NCI-H526 treated with DMSO at 0.1 percent for 48 hours (cell line): Measurements from ENCODE around the gene NEDD4L.

ENCODE experiments used
- DNase-seq: peaks from one replicate; lab custom pipeline; 2025; lab: John Stamatoyannopoulos, UW

NEDD4L gene

GRCh38 chr18:58349650-58350049, 305.6 kb downstream of the NEDD4L start:
- no peak for DNase-seq

DNA sequence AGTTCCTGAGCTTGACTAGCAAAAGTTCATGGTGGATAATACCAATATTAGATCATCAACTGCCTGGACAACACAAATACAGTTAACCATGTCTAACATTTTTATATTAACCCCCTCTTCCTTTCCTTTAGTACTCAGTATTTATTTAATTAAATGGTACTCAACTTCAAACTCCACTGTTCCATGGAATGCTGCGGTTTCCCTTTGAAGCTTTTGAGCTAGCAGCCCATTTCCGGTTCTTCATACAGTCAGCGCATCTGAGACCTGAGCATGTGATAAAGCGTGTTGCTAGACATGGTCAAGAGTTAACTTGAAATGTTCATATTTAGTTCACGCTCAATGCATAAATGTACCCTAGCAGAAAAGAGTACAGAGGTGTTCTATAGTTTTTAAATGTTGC, 306.5 kb downstream of the NEDD4L start:
- DNase-seq = no peak

GRCh38 chr18:58351776-58352175, 307.8 kb downstream of the NEDD4L start:
- DNase-seq = no peak

DNA sequence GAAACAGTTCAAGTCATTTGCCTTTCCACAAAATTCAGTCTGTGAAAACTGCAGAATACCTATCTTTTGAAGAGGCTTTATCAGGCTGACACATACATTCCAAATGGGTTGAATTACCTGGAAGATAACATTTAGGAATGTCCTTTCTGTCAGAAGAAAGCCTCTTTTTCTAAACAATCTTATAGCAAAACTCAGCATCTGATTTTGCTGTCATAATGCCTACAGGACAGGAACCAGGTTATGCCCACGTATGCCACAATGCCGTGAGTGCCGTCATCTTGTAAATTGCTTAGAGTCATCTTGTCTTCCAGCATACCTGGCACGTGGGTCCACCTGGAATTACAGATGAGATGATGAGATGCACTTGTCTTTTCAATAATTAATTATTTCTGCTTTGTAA, 309.6 kb downstream of the NEDD4L start:
- no peak for DNase-seq

DNA sequence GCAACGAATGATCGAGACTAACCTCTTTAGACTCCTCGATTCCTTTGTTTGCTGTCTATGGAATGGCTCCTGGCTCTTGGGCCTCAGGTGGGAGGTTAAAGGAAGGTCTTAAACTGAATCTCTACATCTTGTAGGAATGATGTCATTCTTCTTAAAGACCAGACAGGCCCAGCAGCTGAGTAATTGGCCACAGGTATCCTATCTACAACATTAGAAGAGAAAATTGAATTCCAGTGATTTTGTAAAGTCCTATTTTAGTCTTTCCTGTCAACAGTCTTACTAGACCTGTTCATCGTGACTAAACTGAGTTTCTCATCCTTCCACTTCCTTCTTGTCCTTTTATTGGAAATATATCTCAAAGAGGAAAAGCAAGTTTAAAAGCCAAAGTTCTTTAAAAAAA, 310.0 kb downstream of the NEDD4L start:
- no peak for DNase-seq

DNA sequence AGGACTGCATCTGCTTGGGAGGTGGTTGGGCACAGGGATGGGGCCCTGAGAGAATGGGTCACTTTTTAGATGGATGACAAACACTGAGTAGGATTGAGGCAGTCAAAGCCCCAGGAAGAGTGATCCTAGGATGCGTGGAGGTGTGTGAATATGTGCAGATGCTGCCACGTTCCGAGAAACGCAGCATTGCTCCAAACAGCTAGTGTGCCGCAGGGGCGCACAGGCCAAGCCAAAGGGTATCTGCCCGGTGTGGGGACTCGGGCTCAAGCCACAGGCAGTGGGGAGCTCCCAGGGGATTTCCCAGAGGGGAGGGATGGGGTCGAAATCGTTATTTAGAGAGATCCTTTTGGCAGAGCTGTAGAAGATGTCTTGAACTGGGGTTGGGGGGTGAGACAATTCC, 310.8 kb downstream of the NEDD4L start:
- no peak for DNase-seq

DNA sequence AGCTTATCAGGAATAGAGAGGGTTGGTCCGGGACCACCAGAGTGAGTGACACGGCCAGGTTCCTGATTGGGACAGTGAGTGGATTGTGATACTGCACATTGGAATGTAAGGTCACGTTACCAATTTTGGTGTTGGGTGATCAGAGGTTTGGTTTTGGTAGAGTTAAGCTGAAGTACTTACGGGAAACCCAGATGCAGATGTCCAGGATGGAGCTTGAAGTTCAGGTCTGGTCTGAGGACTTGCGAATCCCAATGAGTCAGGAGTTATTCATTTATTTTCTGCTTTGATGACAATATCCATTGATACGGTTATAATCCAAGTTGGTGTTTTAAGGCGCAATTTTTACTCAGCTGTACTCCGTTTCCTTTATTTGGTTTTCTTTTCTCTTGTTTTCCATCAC, 311.2 kb downstream of the NEDD4L start:
- no peak for DNase-seq

DNA sequence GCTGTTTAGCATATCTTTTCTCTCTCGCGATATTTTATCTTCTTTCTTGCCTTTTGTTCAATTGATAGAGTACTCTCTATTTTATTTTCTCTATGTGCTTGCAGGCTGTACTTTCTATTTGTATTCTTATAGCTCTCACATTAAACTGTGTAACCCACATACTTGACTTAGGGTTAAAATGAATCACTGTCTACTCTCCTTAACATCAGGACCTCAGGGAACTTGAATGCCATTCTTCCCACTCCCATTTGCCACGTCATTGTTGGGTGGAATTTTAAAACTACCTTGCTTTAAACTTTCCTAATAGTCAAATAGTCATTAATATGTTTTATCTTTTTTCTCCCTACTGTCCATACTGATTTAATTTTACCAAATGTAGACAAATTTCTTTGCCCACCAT, 315.2 kb downstream of the NEDD4L start:
- DNase-seq = no peak

- DNase-seq = no peak
These were observed 315.6 kb downstream of the NEDD4L start for GRCh38 chr18:58359620-58360019.

DNA sequence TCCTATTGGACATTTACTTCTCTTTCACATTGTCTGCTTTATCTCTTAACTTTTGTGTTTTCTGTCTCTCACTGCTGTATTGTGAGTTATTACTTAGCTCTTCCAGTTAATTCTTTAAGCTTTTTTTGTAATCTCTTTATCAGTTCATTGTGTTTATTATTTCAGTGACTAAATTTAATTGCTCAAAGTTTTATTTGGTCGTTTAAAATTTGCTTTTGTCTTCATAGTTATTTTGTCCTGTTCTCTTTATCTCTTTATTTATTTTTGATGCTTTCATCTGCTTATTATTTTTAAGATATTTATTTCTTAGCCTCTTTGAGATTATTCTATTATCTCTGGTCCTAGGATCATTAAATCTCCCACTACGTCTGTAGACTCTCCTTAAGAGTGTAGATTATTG, 316.3 kb downstream of the NEDD4L start:
- DNase-seq = no peak

DNA sequence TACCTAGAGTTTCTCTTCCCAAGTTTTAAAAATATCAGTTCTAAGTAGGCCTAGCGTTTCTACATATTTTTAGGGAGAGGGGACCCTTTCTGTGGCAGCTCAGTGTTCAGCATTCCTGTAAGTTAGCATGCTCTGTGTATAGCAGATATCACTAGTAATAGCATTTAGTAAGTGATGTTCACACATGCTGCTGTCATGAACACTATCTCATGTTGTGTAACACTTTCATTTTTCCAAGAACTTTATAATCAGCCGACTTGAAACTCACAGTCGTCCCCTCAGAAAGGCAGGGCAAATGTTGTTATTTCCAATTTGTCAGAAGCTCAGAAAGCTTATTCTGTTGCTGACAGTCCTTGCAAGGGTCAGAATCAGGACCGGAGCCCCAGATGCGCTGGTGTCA, 317.2 kb downstream of the NEDD4L start:
- DNase-seq = no peak

GRCh38 chr18:58362027-58362575, 318.1 kb downstream of the NEDD4L start:
- no peak for DNase-seq

DNA sequence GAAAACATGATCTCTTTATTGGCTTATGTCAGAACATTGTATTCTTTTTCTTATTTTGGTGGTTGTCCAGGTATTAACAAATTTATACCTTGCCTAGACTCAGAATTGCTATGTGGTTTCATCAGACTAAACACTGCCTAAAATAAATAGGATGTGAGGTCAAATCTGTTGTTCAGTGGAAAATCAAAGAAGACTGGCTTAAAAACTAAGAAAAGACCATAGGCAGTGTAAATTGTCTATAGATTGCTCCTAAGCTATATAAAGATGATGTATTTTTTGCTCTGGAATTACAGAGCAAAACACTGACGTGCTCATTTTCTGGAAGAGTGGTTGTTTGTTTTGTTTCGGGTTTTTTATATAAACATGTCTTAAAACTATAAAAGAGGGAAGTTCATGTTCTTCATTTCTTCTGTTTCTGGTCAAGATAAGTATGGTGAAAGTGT, 318.8 kb downstream of the NEDD4L start:
- no peak for DNase-seq

- no peak for DNase-seq
These were observed 319.9 kb downstream of the NEDD4L start for GRCh38 chr18:58363767-58364540.

- DNase-seq = no peak
These were observed 321.0 kb downstream of the NEDD4L start for GRCh38 chr18:58364876-58365528.

DNA sequence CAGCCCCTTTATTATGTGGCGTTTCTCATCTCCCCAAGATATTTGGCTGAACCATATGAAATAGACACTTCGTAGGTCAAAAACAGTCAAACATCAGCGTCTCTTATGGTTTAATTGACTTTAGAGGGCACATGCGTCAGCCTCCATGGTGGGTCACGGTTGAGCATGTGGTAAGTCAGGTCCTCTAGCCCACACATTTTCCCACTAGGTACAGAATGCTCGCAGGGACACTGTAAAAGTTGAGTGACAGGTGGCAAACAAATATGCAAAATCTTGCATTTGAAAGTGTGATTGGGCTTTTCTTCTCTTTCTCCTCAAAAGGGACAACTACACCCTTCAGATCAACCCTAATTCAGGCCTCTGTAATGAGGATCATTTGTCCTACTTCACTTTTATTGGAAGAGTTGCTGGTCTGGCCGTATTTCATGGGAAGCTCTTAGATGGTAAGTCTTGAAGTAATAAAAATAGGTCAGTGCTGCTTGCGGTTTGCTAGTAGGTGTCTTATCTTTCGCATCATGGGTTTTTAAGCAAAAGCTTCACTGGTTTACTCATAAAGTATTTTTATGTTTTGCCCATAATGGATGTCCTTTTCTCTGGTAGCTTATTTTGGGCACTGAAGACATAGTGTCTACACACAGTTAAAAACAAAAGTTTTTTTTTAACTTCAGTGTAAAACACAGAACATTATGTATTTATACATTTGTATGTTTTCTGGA, 323.6 kb downstream of the NEDD4L start:
- no peak for DNase-seq

- no peak for DNase-seq
These were observed 325.6 kb downstream of the NEDD4L start for GRCh38 chr18:58369616-58370015.

DNA sequence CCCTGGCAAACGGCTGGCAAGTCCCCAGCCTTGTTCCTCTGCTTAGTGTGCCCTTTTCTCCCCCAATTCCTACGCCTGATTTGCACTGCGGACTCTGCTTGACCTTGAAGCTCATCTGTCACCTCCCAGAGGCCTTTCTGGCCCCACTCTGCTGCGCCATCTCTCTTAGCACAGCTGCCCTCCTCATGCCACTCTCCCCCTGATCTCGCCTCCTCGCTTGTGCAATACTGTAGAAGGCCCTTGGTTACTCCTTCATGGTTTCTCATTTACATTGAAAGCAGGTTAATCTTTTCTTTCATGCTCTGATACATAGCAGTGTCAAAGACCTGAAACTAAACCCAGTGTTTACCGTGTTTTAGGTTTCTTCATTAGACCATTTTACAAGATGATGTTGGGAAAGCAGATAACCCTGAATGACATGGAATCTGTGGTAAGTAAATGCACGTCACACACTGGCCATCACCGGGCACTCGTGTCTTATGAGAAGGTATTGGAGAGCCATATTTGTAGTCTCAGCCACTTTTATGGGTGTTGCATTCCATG, 326.1 kb downstream of the NEDD4L start:
- no peak for DNase-seq

DNA sequence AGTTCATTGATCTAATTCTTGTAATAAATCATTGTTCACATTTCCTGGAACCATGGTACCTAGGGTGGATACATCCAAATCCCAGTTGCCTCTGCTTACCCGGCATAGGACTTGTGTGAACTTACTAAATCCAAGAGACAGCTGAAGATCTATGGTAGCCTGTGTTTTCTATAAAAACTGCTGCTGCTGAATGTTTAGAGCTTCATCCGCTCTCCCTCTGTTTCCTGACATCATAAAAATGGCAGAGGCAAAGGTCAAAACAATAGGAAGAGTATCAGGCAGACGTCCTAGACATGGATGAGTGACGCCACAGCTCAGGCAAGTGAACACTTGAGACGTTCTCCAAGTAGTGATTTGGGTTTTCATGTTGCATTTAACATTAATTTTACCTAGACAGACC, 326.6 kb downstream of the NEDD4L start:
- DNase-seq = no peak

DNA sequence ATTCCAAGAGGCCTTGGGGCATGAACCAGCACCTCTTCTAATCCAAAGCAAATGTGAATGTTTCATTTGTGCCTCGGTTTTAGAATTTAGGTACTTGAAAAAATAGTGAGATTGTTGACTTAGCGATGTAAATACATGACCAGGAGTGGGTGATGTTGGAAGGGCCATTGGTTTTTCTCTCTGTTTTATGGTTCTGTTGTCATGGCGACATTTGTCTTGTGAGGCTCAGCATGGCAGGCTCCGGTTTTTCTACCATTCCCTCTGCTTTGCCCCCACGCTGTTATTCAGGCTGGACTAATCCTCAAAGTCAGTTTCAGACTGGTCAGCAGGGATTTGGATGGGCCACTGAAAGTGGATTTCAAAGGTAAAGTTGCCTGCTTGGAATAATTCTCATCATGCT, 329.5 kb downstream of the NEDD4L start:
- no peak for DNase-seq

DNA sequence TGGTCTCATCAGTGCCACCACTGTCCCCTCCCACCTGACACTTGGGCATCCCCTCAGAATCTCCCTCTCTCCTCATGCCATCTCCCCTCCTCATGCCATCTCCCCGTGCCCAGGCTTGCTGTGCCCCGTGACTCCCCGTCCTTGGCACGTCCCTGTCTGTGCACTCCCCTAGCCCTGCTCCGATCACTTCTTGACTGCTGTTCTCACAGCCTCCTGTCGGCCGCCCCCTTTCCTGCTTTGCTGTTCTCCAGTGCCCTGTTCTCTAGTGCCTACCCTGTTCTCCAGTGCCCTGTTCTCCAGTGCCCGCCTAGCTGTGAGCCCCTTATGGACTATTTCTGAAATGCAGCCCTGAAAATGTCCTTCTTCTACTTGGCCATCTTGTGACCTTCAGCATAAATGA, 331.0 kb downstream of the NEDD4L start:
- no peak for DNase-seq
